H1 (cell line): ENCODE measurements around the gene P3H3. TPM values are rescaled to one million over a fixed set of nuclear protein-coding genes. Genes with fewer than 3 reads are reported as not detected.

Source experiments
- BCL11A ChIP-seq, 2 experiments: IDR thresholded peaks; one replicate each; pipeline ENCODE4 v1.6.1; 2011; ENCODE audit warnings: low read depth in 2 of 2, low read length in 2 of 2, mild to moderate bottlenecking in 2 of 2
- EGR1 ChIP-seq: IDR thresholded peaks from 2 replicates; pipeline ENCODE4 v1.6.1; 2011; ENCODE audit warnings: low read depth, low read length, borderline replicate concordance
- HDAC2 ChIP-seq, 2 experiments: fragments of 300-600 bp in 1 of 2; sonication (generic) in 1 of 2; IDR thresholded peaks; 2 replicates each; pipeline ENCODE4 v1.6.1; 2011 to 2012; ENCODE audit warnings: low read depth in 2 of 2, low read length in 2 of 2, mild to moderate bottlenecking in 2 of 2, moderate library complexity in 2 of 2, borderline replicate concordance in 1 of 2, inconsistent platforms in 1 of 2
- JUND ChIP-seq: IDR thresholded peaks from 2 replicates; pipeline ENCODE4 v1.6.1; 2011; ENCODE audit warnings: mild to moderate bottlenecking, improper control_type of control experiment, low read length
- KDM4A ChIP-seq: IDR thresholded peaks from one replicate; pipeline ENCODE4 v1.7.1; 2012; ENCODE audit warnings: low read depth, mild to moderate bottlenecking, moderate library complexity, low read length, inconsistent platforms; ENCODE audit not compliant: severe bottlenecking
- polyA plus RNA-seq, 7 experiments: library from polyadenylated mRNA; depleted of rRNA in 3 of 7; stranded (reverse) in 5 of 7; unstranded in 2 of 7; fragments of >200 nt in 5 of 7; fragments of 200-250 nt in 2 of 7; gene quantifications; 1 replicate in 5 of 7; 2 replicates in 1 of 7; 4 replicates in 1 of 7; pipeline versions ENCODE4 v1.2.1 to v1.2.3, GENCODE V29; 2011 to 2013; ENCODE audit warnings: missing spikeins in 2 of 7, mixed read lengths in 2 of 7
- total RNA-seq: library from RNA; stranded (reverse); fragmentation: NEBNext Ultra II Directional; extraction: Animal tissue kit (Norgen Biotek cat#: 25700); gene quantifications from 2 replicates; pipeline ENCODE4 v1.2.1, GENCODE V29; 2021
- TF ChIP-seq, protein P1 (sequence below), 3 experiments: IDR thresholded peaks; 1 replicate in 2 of 3; 2 replicates in 1 of 3; pipeline versions ENCODE4 v1.5.1 to v1.6.1; 2011; ENCODE audit warnings: low read length in 3 of 3, mild to moderate bottlenecking in 3 of 3, inconsistent platforms in 2 of 3, low read depth in 1 of 3, moderate library complexity in 1 of 3; ENCODE audit not compliant: insufficient read depth in 1 of 3; ENCODE audit errors: control extremely low read depth in 1 of 3

P3H3 gene
- total and polyA plus RNA-seq, 2 of the 8 experiments (the other 6 are each of a cell fraction or from before 2014, with no cell fraction given) = 22.9 to 43.5 TPM

DNA sequence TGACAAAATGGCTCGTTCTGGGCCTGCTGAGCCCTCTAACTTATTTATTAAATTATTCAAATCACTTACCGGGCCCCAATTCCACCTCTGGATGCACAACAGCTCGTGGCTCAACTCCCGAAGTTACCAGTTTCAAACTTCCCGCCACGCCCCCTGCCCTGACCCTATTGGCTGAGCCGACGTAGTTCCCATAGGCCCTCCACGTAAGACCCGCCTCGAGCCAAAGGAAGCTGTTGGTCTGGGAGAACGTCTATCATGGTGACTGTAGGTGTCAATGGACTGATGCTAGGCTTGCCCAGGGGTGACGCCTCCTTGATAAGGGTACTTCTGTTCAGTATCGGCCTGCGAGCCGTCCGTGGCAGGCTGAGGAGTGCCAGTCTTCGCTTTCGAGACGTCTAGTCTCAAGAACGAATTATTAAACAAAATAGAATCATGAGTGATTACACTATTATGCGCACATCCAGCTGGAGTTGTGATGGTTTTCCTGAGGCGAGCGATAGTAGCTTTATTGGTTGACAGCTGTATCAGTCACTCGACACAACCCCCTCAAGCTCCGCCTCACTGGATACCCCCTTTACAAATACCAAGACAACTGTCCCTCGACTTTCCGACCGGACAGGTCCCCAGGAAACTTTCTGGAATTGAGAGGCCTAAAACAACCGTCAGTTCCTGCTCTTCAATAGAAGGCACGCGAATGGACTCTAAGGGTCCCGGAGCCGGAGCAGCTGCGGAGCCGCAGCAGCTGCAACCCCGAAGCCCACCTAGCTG is 23.1 kb downstream of the P3H3 start, which contains the start of gene CDCA3 (continued):
- TF ChIP-seq, protein P1, sequence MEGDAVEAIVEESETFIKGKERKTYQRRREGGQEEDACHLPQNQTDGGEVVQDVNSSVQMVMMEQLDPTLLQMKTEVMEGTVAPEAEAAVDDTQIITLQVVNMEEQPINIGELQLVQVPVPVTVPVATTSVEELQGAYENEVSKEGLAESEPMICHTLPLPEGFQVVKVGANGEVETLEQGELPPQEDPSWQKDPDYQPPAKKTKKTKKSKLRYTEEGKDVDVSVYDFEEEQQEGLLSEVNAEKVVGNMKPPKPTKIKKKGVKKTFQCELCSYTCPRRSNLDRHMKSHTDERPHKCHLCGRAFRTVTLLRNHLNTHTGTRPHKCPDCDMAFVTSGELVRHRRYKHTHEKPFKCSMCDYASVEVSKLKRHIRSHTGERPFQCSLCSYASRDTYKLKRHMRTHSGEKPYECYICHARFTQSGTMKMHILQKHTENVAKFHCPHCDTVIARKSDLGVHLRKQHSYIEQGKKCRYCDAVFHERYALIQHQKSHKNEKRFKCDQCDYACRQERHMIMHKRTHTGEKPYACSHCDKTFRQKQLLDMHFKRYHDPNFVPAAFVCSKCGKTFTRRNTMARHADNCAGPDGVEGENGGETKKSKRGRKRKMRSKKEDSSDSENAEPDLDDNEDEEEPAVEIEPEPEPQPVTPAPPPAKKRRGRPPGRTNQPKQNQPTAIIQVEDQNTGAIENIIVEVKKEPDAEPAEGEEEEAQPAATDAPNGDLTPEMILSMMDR (IDR thresholded peaks at IDR 0.05; ENCODE audit: control extremely low read depth in 1 of 3, insufficient read depth in 1 of 3, low read depth in 1 of 3, low read length in 3 of 3) = peak in 1 of 3 experiments; percentile 17; a peak in 1 of 4 replicates
- TF ChIP-seq HDAC2 (IDR thresholded peaks at IDR 0.05; ENCODE audit: borderline replicate concordance in 1 of 2, low read depth in 2 of 2, low read length in 2 of 2) = peak in 1 of 2 experiments; percentile 91; a peak in 1 of 4 replicates
- no peak for TF ChIP-seq EGR1
- TF ChIP-seq KDM4A = peak; percentile 19
- no peak for TF ChIP-seq BCL11A (IDR thresholded peaks at IDR 0.05; ENCODE audit: low read depth in 2 of 2, low read length in 2 of 2)
- TF ChIP-seq JUND = no peak
